Coronary artery (tissue), 2 donors: ENCODE results near the gene RMC1.
"Not testable (repeated sequence)": the region's sequence is repeated elsewhere in the genome, so short reads cannot be mapped to it uniquely, and the experiment has no call there.

Experiments used
- DNase-seq: peaks from one replicate; pipeline ENCODE4 v3.0.0-alpha.2; 2017; ENCODE audit warnings: low spot score
- H3K27ac ChIP-seq, 2 donors: fragments of 200-600 bp; sonication (generic); one replicate each; pipeline ENCODE4 v1.5.1; 2016 to 2019
- H3K4me3 ChIP-seq: fragments of 200-600 bp; sonication (generic); 2 replicates; pipeline ENCODE4 v1.5.1; 2016; ENCODE audit warnings: mild to moderate bottlenecking, moderate library complexity
- CTCF ChIP-seq: fragments of 200-600 bp; sonication (generic); IDR thresholded peaks from one replicate; pipeline ENCODE4 v1.5.1; 2019; ENCODE audit warnings: antibody characterized with exemption

RMC1 gene

DNA sequence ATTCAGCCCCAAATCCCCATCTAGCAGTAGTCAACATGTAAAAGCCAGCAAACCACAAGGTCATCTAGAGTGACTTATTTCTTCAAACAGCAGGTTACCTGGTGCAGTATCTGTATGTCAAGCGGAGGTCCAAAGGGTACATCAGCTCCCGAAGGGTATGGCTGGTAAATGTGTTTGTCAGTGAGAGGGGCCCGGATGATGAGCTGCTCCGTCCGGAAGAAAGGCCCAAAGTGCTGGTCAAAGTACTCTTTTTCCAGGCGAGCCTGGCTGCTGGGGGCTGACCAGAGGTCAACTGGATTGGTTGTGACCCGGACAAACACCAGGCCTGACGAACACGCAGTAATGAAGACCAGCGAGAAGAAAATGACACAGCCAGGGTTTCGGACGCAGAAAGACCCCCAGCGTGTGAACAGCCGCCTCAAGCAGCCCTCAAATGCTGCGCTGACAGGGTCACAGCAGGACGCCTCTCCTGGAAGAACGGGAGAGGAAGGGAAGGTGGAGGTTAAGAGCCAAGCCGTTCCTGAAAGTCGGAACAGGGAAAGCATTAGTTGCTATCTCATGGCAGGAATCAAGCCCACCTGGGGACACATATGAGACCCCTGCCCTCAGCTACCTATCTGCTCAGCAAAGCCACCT is 53.0 kb downstream of the RMC1 start:
- Histone ChIP-seq H3K4me3 (no peak overlapping the region), H3K27ac (no peak overlapping the region)
- TF ChIP-seq CTCF: no peak
- no peak for DNase-seq

- not testable (repeated sequence) for DNase-seq, H3K27ac ChIP-seq, H3K4me3 ChIP-seq
These were observed 54.2 kb downstream of the RMC1 start for GRCh38 chr18:23557511-23557910.

GRCh38 chr18:23560186-23560585 is 56.9 kb downstream of the RMC1 start:
- no peak for DNase-seq
- Histone ChIP-seq H3K4me3 (no peak overlapping the region), H3K27ac (no peak overlapping the region)
- no peak for TF ChIP-seq CTCF

DNA sequence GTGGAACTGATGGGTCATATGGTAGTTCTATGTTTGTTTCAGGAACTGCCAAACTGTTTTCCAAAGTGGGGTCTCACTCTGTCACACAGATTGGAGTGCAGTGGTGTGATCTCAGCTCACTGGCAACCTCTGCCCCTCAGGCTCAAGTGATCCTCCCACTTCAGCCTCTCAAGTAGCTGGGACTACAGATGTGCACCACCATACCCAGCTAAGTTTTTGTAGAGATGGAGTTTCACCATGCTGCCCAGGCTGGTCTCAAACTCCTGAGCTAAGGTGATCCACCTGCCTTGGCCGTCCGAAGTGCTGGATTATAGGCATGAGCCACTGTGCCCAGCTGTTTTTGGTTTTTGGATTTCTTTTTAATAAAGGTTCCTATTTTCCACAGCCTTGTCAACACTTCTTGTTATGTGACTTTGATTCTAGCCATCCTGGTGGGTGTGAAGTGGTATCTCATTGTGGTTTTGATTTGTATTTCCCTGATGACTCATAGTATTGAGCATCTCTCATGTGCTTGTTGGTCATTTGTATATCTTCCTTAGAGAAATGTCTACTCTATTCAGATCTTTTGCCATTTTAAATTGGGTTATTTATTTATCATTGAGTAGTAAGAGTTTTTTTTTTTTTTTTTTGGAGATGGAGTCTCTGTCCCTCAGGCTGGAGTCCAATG is 60.2 kb downstream of the RMC1 start:
- no peak for DNase-seq
- no peak overlapping the region for H3K4me3 ChIP-seq
- TF ChIP-seq CTCF: no peak
- H3K27ac ChIP-seq: no peak overlapping the region

GRCh38 chr18:23565916-23566547 is 62.7 kb downstream of the RMC1 start:
- TF ChIP-seq CTCF: no peak
- Histone ChIP-seq H3K4me3 (no peak overlapping the region), H3K27ac (no peak overlapping the region)
- DNase-seq: no peak

GRCh38 chr18:23567671-23568070 is 64.4 kb downstream of the RMC1 start:
- TF ChIP-seq CTCF: no peak
- Histone ChIP-seq H3K27ac (no peak overlapping the region), H3K4me3 (no peak overlapping the region)
- no peak for DNase-seq

GRCh38 chr18:23568281-23569138 is 65.2 kb downstream of the RMC1 start:
- Histone ChIP-seq H3K4me3 (no peak overlapping the region), H3K27ac (no peak overlapping the region)
- no peak for TF ChIP-seq CTCF
- DNase-seq: no peak
